ENCODE measurements around the gene HIF3A.

DNA sequence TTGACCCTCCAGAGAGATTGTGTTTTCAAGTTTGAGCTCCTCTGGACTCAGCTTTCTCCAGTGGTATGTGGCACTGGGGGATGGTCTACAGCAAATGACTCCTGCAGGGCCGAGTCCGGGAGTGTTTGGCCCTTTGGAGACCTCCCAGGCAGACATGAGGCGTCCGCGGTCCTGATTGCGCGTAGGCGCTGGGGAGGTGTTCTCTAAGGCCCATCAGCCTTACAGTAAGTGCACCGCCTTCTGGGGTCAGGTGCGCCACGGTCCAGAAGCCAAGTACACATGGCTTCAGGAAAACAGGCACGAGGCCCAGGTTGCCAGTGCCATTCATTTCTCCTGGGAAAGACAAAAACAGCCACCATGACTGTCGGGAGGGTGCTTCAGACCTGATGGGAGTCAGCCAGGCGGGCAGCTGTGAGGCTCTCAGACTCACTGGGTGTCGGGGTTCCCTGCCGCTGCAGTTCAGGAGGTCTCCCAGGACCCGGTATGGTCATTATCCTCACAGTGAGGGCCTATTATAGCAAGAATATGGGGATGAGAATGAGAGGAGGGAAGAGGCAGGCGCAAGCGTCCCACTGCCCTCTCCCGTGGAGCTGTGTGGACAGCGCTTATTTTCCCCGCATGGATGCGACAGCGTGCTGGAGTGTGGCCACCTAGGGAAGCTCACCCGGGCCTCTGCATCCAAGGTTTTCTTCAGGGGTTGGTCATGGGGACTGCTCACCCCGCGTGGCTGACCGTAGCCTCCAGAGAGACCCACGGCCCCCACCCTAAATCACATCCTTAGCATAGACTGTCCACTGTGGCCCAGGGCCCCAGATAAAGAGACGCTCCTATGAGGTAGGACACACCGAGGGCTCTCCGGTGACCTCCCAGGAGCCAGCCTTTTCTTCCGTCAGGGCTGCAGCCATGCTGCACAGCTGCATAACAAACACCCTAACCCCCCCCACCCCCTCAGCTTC, 94.7 kb downstream of the HIF3A start:
- TF ChIP-seq, protein P1, sequence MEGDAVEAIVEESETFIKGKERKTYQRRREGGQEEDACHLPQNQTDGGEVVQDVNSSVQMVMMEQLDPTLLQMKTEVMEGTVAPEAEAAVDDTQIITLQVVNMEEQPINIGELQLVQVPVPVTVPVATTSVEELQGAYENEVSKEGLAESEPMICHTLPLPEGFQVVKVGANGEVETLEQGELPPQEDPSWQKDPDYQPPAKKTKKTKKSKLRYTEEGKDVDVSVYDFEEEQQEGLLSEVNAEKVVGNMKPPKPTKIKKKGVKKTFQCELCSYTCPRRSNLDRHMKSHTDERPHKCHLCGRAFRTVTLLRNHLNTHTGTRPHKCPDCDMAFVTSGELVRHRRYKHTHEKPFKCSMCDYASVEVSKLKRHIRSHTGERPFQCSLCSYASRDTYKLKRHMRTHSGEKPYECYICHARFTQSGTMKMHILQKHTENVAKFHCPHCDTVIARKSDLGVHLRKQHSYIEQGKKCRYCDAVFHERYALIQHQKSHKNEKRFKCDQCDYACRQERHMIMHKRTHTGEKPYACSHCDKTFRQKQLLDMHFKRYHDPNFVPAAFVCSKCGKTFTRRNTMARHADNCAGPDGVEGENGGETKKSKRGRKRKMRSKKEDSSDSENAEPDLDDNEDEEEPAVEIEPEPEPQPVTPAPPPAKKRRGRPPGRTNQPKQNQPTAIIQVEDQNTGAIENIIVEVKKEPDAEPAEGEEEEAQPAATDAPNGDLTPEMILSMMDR (optimal IDR thresholded peaks at IDR 0.05 in 1 of 3, IDR thresholded peaks at IDR 0.05 in 1 of 3, conservative IDR thresholded peaks at IDR 0.05 in 1 of 3; ENCODE audit: extremely low read depth in 1 of 3, insufficient read depth in 2 of 3, low read length in 3 of 3) = no peak
- TF ChIP-seq EZH2 (IDR thresholded peaks at IDR 0.05; ENCODE audit: low read length) = no peak

All from keratinocyte (primary cell).